ENCODE data around the gene UNC13A. TPM values are rescaled to one million over a fixed set of nuclear protein-coding genes. Genes with fewer than 3 reads are reported as not detected.

The UNC13A gene
- total and polyA plus RNA-seq, 2 of the 8 experiments (the other 6 are each of a cell fraction or from before 2014, with no cell fraction given), result 13.1 to 47.6 TPM

DNA sequence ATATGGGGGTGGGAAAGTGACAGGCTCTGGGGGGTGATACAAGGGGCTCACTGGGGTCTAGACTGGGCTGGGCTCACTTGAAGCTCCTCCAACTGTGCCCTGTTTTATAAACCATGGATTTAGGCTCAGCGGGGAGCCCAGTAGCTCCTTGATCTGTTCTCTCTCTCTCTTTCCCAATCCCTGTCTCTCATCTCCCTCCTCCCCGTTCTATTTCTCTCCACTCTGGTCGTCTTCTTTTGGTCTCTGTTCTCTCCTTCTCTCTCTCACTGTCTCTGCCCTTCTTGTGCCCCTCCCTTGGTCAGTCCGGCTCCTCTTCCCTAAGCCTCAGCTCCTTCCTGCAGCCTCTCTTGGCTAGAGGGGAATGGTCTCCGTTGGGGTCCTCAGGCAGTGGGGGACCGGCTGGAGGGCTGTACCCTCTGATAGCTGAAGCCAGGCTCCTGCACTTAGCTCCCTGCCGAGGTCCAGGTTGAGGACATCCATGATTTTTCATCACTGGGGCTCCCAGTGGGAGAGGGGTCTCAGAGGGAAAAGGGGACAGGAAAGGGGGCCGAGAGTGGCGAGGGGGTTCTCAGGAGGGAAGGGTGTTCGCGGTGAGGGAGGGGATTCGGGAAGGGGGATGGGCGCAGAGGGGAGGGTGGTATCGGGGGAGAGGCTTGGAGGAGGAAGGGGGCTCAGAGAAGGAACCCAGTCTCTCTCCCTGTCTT, 8.5 kb downstream of the UNC13A start:
- no peaks in the 10 kb centered on the region for H3K27me3 ChIP-seq (replicated peaks in 1 of 4; ENCODE audit: control insufficient read depth in 3 of 4, extremely low read depth in 1 of 4, insufficient read depth in 3 of 4, low read length in 3 of 4)
- no peaks in the 10 kb centered on the region for H3K36me3 ChIP-seq (ENCODE audit: control insufficient read depth in 2 of 4, insufficient read depth in 4 of 4, low read length in 3 of 4)
- H3K79me1 ChIP-seq (ENCODE audit: low read depth, low read length), result peaks cover 20% of the 10 kb centered on the region
- H2AFZ ChIP-seq (ENCODE audit: low read length), result no peak overlapping the region
- WGBS, 2 experiments (ENCODE audit: extremely low coverage in 1 of 2, insufficient coverage in 1 of 2, insufficient read length in 1 of 2, insufficient replicate concordance in 2 of 2, low coverage in 1 of 2, low lambda C conversion rate in 2 of 2, missing lambda C conversion rate in 1 of 2), result 34% methylated on average over 7 of the region's 14 CpGs; no CpG with 5 or more reads in 1 of the 2 experiments
- H3K4me1 ChIP-seq (replicated peaks in 1 of 4; ENCODE audit: control insufficient read depth in 3 of 4, insufficient read depth in 4 of 4, low read length in 3 of 4), result peaks cover 0 to 10% (median 5%) of the 10 kb centered on the region in 4 experiments; a peak in 6 of 7 replicates
- no peak overlapping the region for H4K8ac ChIP-seq (ENCODE audit: extremely low read depth, insufficient read depth, low read length)
- no peak overlapping the region for H2BK120ac ChIP-seq (replicated peaks; ENCODE audit: low read depth, low read length)
- no peak overlapping the region for H4K5ac ChIP-seq (ENCODE audit: insufficient read length, low read depth, low read length)
- H2BK5ac ChIP-seq (ENCODE audit: low read depth, low read length), result peak overlapping the region; percentile 18; the same call in 1 of the 2 replicates
- peak overlapping the region; percentile 86; the same call in 1 of the 2 replicates for H2AK5ac ChIP-seq (ENCODE audit: low read depth, low read length)
- no peak overlapping the region for H3K14ac ChIP-seq (ENCODE audit: insufficient read length)
- peak overlapping the region; percentile 96 for H2BK12ac ChIP-seq (ENCODE audit: low read depth, low read length)
- peak overlapping the region; percentile 78 for H3K18ac ChIP-seq (ENCODE audit: extremely low read depth, low read length)
- H3K23me2 ChIP-seq (ENCODE audit: low read depth, low read length), result peaks cover 6% of the 10 kb centered on the region; the same call in 1 of the 2 replicates
- H3K4me3 ChIP-seq (ENCODE audit: extremely low read depth in 1 of 4, insufficient read depth in 2 of 4, low read depth in 3 of 4, low read length in 4 of 4), result peak overlapping the region; percentile 28 to 64 (median 40); a peak in 6 of 8 replicates
- peaks cover 9 to 58% of the 10 kb centered on the region in 2 experiments for H3K79me2 ChIP-seq (ENCODE audit: control insufficient read depth in 1 of 2, insufficient read depth in 2 of 2, low read length in 2 of 2)
- H2BK20ac ChIP-seq (ENCODE audit: low read length), result no peak overlapping the region
- peaks cover 10 to 22% of the 10 kb centered on the region in 2 experiments for H4K20me1 ChIP-seq (replicated peaks in 1 of 2; ENCODE audit: control insufficient read depth in 1 of 2, insufficient read depth in 2 of 2, low read length in 2 of 2)
- no peaks in the 10 kb centered on the region for H3K9me3 ChIP-seq (ENCODE audit: insufficient read depth in 2 of 2, low read depth in 1 of 2, low read length in 1 of 2)
- peak overlapping the region; percentile 66 to 83 for H3K4me2 ChIP-seq (ENCODE audit: insufficient read depth in 1 of 2, low read depth in 2 of 2, low read length in 2 of 2)
- H4K91ac ChIP-seq (replicated peaks; ENCODE audit: insufficient read length, low read length), result no peak overlapping the region
- DNase-seq (ENCODE audit: low read depth in 1 of 2, low spot score in 2 of 2), result peak in 1 of 2 experiments; percentile 66
- POLR2A ChIA-PET (ENCODE audit: partially characterized antibody), result interaction anchor here (0.6 to 1.5 kb wide), 6 partner anchors 9 to 119 kb away, joined by 3 to 7 read pairs (median 3); partner anchors contain the start of genes MAP1S and UNC13A
- H3K9ac ChIP-seq (replicated peaks in 1 of 4; ENCODE audit: extremely low read depth in 1 of 4, low read depth in 3 of 4, low read length in 3 of 4), result no peak overlapping the region
- FAIRE-seq, result no peak
- TF ChIP-seq HDAC6 (IDR thresholded peaks at IDR 0.05; ENCODE audit: low read depth, low read length) (no peak), ZNF274 (IDR thresholded peaks at IDR 0.05; ENCODE audit: borderline replicate concordance, extremely low read depth, low read length) (no peak), RBBP5 (IDR thresholded peaks at IDR 0.05; ENCODE audit: borderline replicate concordance, low read depth, low read length) (0 out of 2 replicates have a peak, but pooled peaks have one; percentile 32)
- TF ChIP-seq, protein P1, sequence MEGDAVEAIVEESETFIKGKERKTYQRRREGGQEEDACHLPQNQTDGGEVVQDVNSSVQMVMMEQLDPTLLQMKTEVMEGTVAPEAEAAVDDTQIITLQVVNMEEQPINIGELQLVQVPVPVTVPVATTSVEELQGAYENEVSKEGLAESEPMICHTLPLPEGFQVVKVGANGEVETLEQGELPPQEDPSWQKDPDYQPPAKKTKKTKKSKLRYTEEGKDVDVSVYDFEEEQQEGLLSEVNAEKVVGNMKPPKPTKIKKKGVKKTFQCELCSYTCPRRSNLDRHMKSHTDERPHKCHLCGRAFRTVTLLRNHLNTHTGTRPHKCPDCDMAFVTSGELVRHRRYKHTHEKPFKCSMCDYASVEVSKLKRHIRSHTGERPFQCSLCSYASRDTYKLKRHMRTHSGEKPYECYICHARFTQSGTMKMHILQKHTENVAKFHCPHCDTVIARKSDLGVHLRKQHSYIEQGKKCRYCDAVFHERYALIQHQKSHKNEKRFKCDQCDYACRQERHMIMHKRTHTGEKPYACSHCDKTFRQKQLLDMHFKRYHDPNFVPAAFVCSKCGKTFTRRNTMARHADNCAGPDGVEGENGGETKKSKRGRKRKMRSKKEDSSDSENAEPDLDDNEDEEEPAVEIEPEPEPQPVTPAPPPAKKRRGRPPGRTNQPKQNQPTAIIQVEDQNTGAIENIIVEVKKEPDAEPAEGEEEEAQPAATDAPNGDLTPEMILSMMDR (IDR thresholded peaks at IDR 0.05; ENCODE audit: control extremely low read depth in 1 of 3, insufficient read depth in 1 of 3, low read depth in 1 of 3, low read length in 3 of 3), result no peak
- H3K27ac ChIP-seq (ENCODE audit: low read depth, low read length), result no peak overlapping the region
- no peak overlapping the region for H3K56ac ChIP-seq (replicated peaks; ENCODE audit: insufficient read length, low read depth, low read length)
- CTCF ChIA-PET (ENCODE audit: partially characterized antibody), result interaction anchor here (0.6 to 1.1 kb wide), 3 partner anchors 25 to 58 kb away, joined by 3 read pairs; no protein-coding TSS in a partner anchor
- H3K4ac ChIP-seq (replicated peaks; ENCODE audit: insufficient read length, low read depth, low read length), result no peak overlapping the region
- H2BK15ac ChIP-seq (ENCODE audit: low read length), result peak overlapping the region; percentile 95; the same call in 1 of the 2 replicates
- no peak overlapping the region for H3K23ac ChIP-seq (ENCODE audit: insufficient read length)
